ENCODE results near the gene CEP120. TPM values are rescaled to one million over a fixed set of nuclear protein-coding genes. Genes with fewer than 3 reads are reported as not detected.
"Not testable (repeated sequence)": the region's sequence is repeated elsewhere in the genome, so short reads cannot be mapped to it uniquely, and the experiment has no call there.

CEP120 gene
- 10 to 100 TPM in 3 of 6 donors, 1 to 10 TPM in 3; 8.9 to 12.7 (median 10.3) TPM for total RNA-seq
- 1 to 10 TPM; 4.0 to 7.1 TPM for polyA plus RNA-seq

DNA sequence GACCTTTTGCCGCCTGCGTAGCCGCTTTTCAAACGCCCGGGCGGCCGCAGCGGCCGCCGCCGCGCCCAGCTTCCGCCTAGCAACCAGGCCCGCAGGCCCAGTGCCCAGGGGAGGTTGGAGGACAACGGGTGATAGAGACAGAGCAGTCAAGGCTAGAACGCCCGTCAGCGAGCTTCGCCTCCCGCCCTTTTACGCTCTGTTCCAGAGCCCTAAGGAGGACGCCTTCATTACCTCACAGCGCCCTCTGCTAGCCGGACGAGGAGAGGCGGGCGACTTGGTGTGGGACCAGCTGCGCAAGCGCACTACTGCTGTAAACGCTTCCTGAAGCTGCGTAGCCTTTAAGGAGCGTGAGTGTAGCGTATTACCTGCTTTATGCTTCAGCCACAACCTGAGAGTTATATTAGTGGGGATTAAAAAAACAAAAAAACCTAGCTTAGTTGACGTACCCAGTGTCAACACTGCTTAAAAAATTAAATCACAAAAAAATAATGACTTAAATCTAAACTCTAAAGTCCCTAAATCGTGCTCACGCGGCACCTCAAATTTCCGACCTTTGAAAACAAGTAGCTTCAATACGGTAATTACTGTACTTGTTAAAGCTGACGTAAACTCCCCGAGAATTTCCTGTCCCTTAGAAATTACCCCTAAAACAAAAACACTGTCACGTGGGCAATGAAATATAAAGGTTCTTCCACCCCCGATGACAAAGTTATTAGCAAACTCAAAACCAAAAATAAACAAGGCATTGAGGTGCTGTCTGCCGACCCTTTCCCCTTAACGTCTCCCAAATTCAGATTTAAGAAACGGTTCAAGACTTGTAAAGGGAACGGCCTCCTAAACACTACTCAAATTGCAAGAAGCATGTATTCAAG is at the start of gene CEP120:
TSS of gene CEP120 (minus strand) at position 126 of the 872 bp plus-strand sequence. CDS start 405 bp downstream, outside the sequence.
- 0% methylated on average over 47 of the region's 47 CpGs for WGBS, 2 donors
- FAIRE-seq (peak; percentile 85), DNase-seq (peak; percentile 97 to 99 (median 99)), ATAC-seq (peak; percentile 97 to 99 (median 98))
- no peaks in the 10 kb centered on the region for H3K9me3 ChIP-seq
- intact Hi-C loops (cut with DNase I) = loop anchor here in 1 of 3 donors (10.0 kb wide), 1 partner anchor 91 kb away; the partner anchor contains the start of gene CSNK1G3
- H3K4me3 ChIP-seq = peak within 1 kb of the TSS; percentile 54 to 99 (median 84)
- no peaks in the 10 kb centered on the region for H3K36me3 ChIP-seq
- H3K27ac ChIP-seq = peak within 1 kb of the TSS; percentile 73 to 89 (median 88)
- H3K27me3 ChIP-seq = no peaks in the 10 kb centered on the region
- TF ChIP-seq, protein P1, sequence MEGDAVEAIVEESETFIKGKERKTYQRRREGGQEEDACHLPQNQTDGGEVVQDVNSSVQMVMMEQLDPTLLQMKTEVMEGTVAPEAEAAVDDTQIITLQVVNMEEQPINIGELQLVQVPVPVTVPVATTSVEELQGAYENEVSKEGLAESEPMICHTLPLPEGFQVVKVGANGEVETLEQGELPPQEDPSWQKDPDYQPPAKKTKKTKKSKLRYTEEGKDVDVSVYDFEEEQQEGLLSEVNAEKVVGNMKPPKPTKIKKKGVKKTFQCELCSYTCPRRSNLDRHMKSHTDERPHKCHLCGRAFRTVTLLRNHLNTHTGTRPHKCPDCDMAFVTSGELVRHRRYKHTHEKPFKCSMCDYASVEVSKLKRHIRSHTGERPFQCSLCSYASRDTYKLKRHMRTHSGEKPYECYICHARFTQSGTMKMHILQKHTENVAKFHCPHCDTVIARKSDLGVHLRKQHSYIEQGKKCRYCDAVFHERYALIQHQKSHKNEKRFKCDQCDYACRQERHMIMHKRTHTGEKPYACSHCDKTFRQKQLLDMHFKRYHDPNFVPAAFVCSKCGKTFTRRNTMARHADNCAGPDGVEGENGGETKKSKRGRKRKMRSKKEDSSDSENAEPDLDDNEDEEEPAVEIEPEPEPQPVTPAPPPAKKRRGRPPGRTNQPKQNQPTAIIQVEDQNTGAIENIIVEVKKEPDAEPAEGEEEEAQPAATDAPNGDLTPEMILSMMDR (IDR thresholded peaks at IDR 0.05) = peak; percentile 55 to 69 (median 58)
- peaks cover 0 to 26% (median 9%) of the 10 kb centered on the region in 3 donors for H3K4me1 ChIP-seq

DNA sequence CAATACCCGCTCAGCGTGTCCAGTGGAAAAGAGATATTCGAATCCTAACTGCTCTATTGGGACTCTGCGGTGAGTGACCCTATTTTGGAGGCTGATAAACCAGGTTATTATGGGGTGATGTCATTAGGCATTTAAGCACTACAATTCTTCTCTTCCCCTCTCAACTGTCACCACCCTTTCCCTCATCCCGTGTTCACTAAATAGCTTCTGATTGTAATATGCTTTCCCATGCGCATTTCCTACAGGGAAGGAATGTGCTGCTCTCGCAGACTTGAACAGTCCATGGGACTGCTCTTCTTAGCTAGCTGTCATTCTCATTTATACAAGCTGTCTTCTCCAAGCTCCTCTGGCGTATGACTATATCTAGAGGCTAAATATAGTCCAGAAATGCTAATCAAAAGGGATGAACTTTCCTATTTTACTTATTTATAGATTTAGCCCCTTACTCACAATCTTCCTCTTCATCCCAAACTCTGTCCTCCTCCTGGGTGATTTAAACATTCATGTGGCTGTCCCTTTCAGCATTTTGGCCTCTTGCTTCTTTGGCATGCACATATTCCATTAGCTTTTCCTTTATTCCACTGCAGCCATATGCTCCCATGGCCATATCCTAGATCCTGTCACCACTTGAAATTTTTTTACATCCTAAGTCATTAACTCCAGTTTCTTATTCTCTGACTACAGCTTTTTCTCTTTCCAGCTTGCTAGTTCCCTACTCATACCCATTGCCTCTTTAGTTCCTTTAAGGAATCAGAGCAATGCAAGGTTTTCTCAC is 49.1 kb upstream of the CEP120 start:
- no peak overlapping the region for H3K4me3 ChIP-seq
- no peak for ATAC-seq
- H3K27ac ChIP-seq = no peak overlapping the region
- TF ChIP-seq, protein P1 (IDR thresholded peaks at IDR 0.05) = no peak
- intact Hi-C loops (cut with DNase I) = no loop called here
- H3K9me3 ChIP-seq = no peaks in the 10 kb centered on the region
- no peak for FAIRE-seq
- DNase-seq = no peak
- WGBS, 2 donors = 86 to 91% methylated on average over 8 of the region's 8 CpGs
- no peaks in the 10 kb centered on the region for H3K36me3 ChIP-seq
- no peaks in the 10 kb centered on the region for H3K4me1 ChIP-seq
- no peaks in the 10 kb centered on the region for H3K27me3 ChIP-seq

DNA sequence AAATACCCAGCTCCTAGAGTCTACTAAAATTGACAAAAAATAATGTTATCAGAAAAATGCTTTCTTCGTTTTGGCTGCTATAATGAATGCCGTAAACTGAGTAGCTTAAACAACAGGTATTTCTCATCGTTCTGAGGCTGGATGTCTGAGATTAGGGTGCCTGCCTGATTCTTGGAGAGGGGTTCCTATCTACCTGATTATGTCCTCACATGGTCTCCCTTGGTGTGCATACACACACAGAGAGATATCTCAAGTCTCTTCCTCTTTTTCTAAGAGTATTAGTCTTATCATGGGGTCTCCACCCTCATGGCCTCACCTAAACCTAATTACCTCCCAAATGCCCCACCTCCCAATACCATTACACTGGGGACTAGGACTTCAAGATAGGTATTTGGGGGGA is 48.2 kb upstream of the CEP120 start:
- Histone ChIP-seq H3K36me3 (no peaks in the 10 kb centered on the region), H3K4me3 (no peak overlapping the region), H3K27ac (no peak overlapping the region), H3K9me3 (no peaks in the 10 kb centered on the region), H3K27me3 (no peaks in the 10 kb centered on the region), H3K4me1 (no peaks in the 10 kb centered on the region)
- TF ChIP-seq, protein P1 (IDR thresholded peaks at IDR 0.05) = no peak
- FAIRE-seq (no peak), DNase-seq (no peak), ATAC-seq (no peak)
- 83 to 85% methylated on average over 3 of the region's 3 CpGs for WGBS, 2 donors
- intact Hi-C loops (cut with DNase I) = no loop called here

DNA sequence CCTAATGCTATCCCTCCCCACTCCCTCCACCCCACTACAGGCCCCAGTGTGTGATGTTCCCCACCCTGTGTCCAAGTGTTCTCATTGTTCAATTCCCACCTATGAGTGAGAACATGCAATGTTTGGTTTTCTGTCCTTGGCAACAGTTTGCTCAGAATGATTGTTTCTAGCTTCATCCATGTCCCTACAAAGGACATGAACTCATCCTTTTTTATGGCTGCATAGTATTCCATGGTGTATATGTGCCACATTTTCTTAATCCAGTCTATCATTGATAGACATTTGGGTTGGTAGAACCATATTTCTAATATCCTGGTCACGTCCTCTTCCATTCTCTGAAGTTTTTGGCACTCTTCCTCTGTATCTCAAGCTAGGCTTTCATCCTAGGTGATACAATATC is 43.6 kb upstream of the CEP120 start:
- H3K27me3 ChIP-seq; FAIRE-seq; DNase-seq; H3K27ac ChIP-seq; H3K36me3 ChIP-seq; H3K9me3 ChIP-seq; H3K4me1 ChIP-seq; intact Hi-C loops (cut with DNase I); ATAC-seq; H3K4me3 ChIP-seq: not testable (repeated sequence)
- 91 to 100% methylated on average over 1 of the region's 1 CpG for WGBS, 2 donors

DNA sequence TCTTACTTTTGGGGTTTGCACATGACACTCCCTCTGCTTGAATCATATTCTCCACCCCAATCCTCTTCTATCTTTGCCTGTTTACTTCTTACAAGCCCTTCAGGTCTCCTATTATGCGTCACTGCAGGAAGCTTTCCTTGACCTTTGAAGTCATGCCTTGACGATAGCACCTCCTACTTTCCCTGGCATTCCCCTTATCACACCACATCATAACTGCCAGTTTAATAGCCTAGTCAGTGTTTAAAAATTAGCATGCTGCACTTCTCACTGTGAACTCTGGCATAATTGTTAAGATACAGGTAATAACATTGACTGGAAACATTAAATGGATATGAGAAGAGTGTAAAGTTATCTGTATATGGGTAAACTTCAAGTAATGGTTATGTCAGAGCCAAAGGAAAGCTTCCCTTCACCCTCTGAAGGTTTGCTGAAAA is 37.1 kb upstream of the CEP120 start:
- Histone ChIP-seq H3K27ac (no peak overlapping the region), H3K27me3 (no peaks in the 10 kb centered on the region), H3K9me3 (no peaks in the 10 kb centered on the region), H3K36me3 (no peaks in the 10 kb centered on the region), H3K4me3 (no peak overlapping the region), H3K4me1 (peaks cover 5 to 11% (median 5%) of the 10 kb centered on the region in 3 donors)
- ATAC-seq (peak; percentile 89 to 99 (median 96)), DNase-seq (peak in 3 of 6 donors; percentile 23 to 44 (median 33)), FAIRE-seq (peak; percentile 79)
- WGBS, 2 donors = 9 to 12% methylated on average over 2 of the region's 2 CpGs
- intact Hi-C loops (cut with DNase I) = no loop called here
- TF ChIP-seq, protein P1 (IDR thresholded peaks at IDR 0.05) = no peak

DNA sequence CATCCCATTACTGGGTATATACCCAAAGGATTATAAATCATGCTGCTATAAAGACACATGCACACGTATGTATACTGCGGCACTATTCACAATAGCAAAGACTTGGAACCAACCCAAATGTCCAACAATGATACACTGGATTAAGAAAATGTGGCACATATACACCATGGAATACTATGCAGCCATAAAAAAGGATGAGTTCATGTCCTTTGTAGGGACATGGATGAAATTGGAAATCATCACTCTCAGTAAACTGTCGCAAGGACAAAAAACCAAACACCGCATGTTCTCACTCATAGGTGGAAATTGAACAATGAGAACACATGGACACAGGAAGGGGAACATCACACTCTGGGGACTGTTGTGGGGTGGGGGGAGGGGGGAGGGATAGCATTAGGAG is 35.8 kb upstream of the CEP120 start:
- H3K9me3 ChIP-seq; H3K4me3 ChIP-seq; intact Hi-C loops (cut with DNase I); H3K27ac ChIP-seq; ATAC-seq; FAIRE-seq; H3K27me3 ChIP-seq; DNase-seq; H3K36me3 ChIP-seq: not testable (repeated sequence)
- H3K4me1 ChIP-seq = peaks cover 5 to 11% (median 5%) of the 10 kb centered on the region in 3 donors
- 79 to 84% methylated on average over 4 of the region's 4 CpGs for WGBS, 2 donors
